CD14-positive monocyte (primary cell): ENCODE data around the gene RUVBL1. TPM values are rescaled to one million over a fixed set of nuclear protein-coding genes. Genes with fewer than 3 reads are reported as not detected.

Experiments
- DNase-seq, 3 donors: peaks; one replicate each; pipeline ENCODE4 v3.0.0-alpha.2; 2011 to 2022
- H2AFZ ChIP-seq: 2 replicates; pipeline ENCODE4 v1.6.0; 2012; ENCODE audit warnings: mild to moderate bottlenecking, low read depth, low read length, inconsistent platforms; ENCODE audit not compliant: insufficient read depth, poor library complexity, severe bottlenecking
- H3K27ac ChIP-seq, 2 donors: 1 replicate in 1 of 2; 2 replicates in 1 of 2; pipeline ENCODE4 v1.5.1; 2012 to 2013; ENCODE audit warnings: low read length in 2 of 2, control low read depth in 1 of 2, inconsistent platforms in 1 of 2, low read depth in 1 of 2, mild to moderate bottlenecking in 1 of 2
- H3K27me3 ChIP-seq, 2 donors: one replicate each; pipeline versions ENCODE4 v1.6.0 to v1.6.1; 2011 to 2013; ENCODE audit warnings: low read length in 2 of 2; ENCODE audit not compliant: control insufficient read depth in 2 of 2, insufficient read depth in 2 of 2
- H3K36me3 ChIP-seq, 2 donors: replicated peaks in 1 of 2; 1 replicate in 1 of 2; 2 replicates in 1 of 2; pipeline versions ENCODE4 v1.5.1 to v1.6.1; 2012 to 2013; ENCODE audit warnings: low read length in 2 of 2, control low read depth in 1 of 2, inconsistent platforms in 1 of 2, mild to moderate bottlenecking in 1 of 2; ENCODE audit not compliant: insufficient read depth in 2 of 2, control insufficient read depth in 1 of 2
- H3K4me1 ChIP-seq, 2 donors: 1 replicate in 1 of 2; 2 replicates in 1 of 2; pipeline versions ENCODE4 v1.5.1 to v1.6.1; 2012 to 2013; ENCODE audit warnings: low read length in 2 of 2, control low read depth in 1 of 2, inconsistent platforms in 1 of 2, mild to moderate bottlenecking in 1 of 2, moderate library complexity in 1 of 2; ENCODE audit not compliant: insufficient read depth in 2 of 2, control insufficient read depth in 1 of 2
- H3K4me2 ChIP-seq: replicated peaks from 2 replicates; pipeline ENCODE3; 2012; ENCODE audit warnings: low read length, moderate library complexity, mild to moderate bottlenecking; ENCODE audit not compliant: poor library complexity, severe bottlenecking; ENCODE audit errors: extremely low read depth
- H3K4me3 ChIP-seq, 3 experiments: fragments of 200-600 bp in 1 of 3; sonication (generic) in 1 of 3; replicated peaks in 1 of 3; 1 replicate in 2 of 3; 2 replicates in 1 of 3; pipeline ENCODE4 v1.5.1; 2011 to 2013; ENCODE audit warnings: low read length in 3 of 3, mild to moderate bottlenecking in 3 of 3, control low read depth in 2 of 3, low read depth in 2 of 3, inconsistent platforms in 1 of 3, moderate library complexity in 1 of 3
- H3K79me2 ChIP-seq: 2 replicates; pipeline ENCODE4 v1.6.0; 2012; ENCODE audit warnings: mild to moderate bottlenecking, control low read depth, inconsistent platforms, low read length, moderate library complexity; ENCODE audit not compliant: insufficient read depth
- H3K9ac ChIP-seq: 2 replicates; pipeline ENCODE4 v1.6.0; 2017; ENCODE audit warnings: low read length, mild to moderate bottlenecking; ENCODE audit not compliant: insufficient read depth, poor library complexity, severe bottlenecking
- H3K9me3 ChIP-seq, 2 donors: replicated peaks in 1 of 2; 1 replicate in 1 of 2; 2 replicates in 1 of 2; pipeline versions ENCODE4 v1.5.1 to v1.6.1; 2012 to 2013; ENCODE audit warnings: low read length in 2 of 2, control low read depth in 1 of 2; ENCODE audit not compliant: control insufficient read depth in 1 of 2, insufficient read depth in 1 of 2
- H4K20me1 ChIP-seq: 2 replicates; pipeline ENCODE4 v1.6.0; 2012; ENCODE audit warnings: mild to moderate bottlenecking, low read length, control low read depth, moderate library complexity; ENCODE audit not compliant: insufficient read depth
- H3K27ac Mint-ChIP-seq, 7 donors: one replicate each; pipeline ENCODE4 v1.8.0; 2020; ENCODE audit warnings: mild to moderate bottlenecking in 7 of 7, mixed read lengths in 7 of 7, moderate library complexity in 6 of 7, inconsistent platforms in 2 of 7
- H3K27me3 Mint-ChIP-seq, 3 donors: one replicate each; pipeline ENCODE4 v1.8.0; 2021 to 2022; ENCODE audit warnings: low read depth in 3 of 3, mild to moderate bottlenecking in 3 of 3, mixed read lengths in 3 of 3, moderate library complexity in 3 of 3, inconsistent platforms in 1 of 3
- H3K36me3 Mint-ChIP-seq, 2 donors: one replicate each; pipeline ENCODE4 v1.8.0; 2020; ENCODE audit warnings: mixed read lengths in 2 of 2, inconsistent platforms in 1 of 2, mild to moderate bottlenecking in 1 of 2
- H3K4me1 Mint-ChIP-seq: one replicate; pipeline ENCODE4 v1.8.0; 2020; ENCODE audit warnings: mild to moderate bottlenecking, mixed read lengths
- H3K4me3 Mint-ChIP-seq, 2 donors: one replicate each; pipeline ENCODE4 v1.8.0; 2020; ENCODE audit warnings: mild to moderate bottlenecking in 2 of 2, mixed read lengths in 2 of 2, moderate library complexity in 1 of 2
- H3K9me3 Mint-ChIP-seq, 7 donors: one replicate each; pipeline ENCODE4 v1.8.0; 2020 to 2022; ENCODE audit warnings: mixed read lengths in 7 of 7, mild to moderate bottlenecking in 6 of 7, moderate library complexity in 6 of 7, inconsistent platforms in 2 of 7
- WGBS: methylation state at CpG from one replicate; pipeline ENCODE4 v1.1.5; 2013; ENCODE audit warnings: missing lambda C conversion rate; ENCODE audit not compliant: insufficient coverage; 5-methylcytosine and 5-hydroxymethylcytosine counted together
- intact Hi-C, 2 donors: fragments of 100-400 bp; cut with micrococcal nuclease; formaldehyde crosslinking; loops; one replicate each; pipeline versions ENCODE4 v1.15.0 to v1.15.1; 2023
- polyA plus RNA-seq, 3 donors: library from polyadenylated mRNA; depleted of rRNA in 1 of 3; unstranded in 2 of 3; stranded (reverse) in 1 of 3; fragments of 300-500 nt in 2 of 3; fragments of >200 nt in 1 of 3; fragmentation: Illumina TruSeq in 2 of 3; gene quantifications; 1 replicate in 2 of 3; 2 replicates in 1 of 3; pipeline ENCODE4 v1.2.3, GENCODE V29; 2012 to 2021
- TF ChIP-seq, protein P1 (sequence below): fragments of 200-600 bp; IDR thresholded peaks from one replicate; pipeline ENCODE4 v1.8.0; 2022; ENCODE audit warnings: antibody characterized with exemption, mild to moderate bottlenecking

RUVBL1 gene
- polyA plus RNA-seq, 3 donors: 11.0 to 16.2 (median 14.4) TPM

GRCh38 chr3:128051459-128051836 is 72.2 kb downstream of the RUVBL1 start:
- H3K27me3 Mint-ChIP-seq: peaks cover 6 to 11% (median 9%) of the 10 kb centered on the region in 3 donors
- Histone ChIP-seq H4K20me1 (peaks cover 34% of the 10 kb centered on the region), H3K4me3 (peak overlapping the region; percentile 81 to 97 (median 86)), H3K9me3 (no peaks in the 10 kb centered on the region), H2AFZ (peak overlapping the region; percentile 98), H3K27me3 (peaks cover 2 to 4% of the 10 kb centered on the region in 2 donors), H3K27ac (peak overlapping the region; percentile 52 to 89), H3K4me2 (peak overlapping the region; percentile 90), H3K9ac (peak overlapping the region; percentile 98), H3K79me2 (peaks cover 50% of the 10 kb centered on the region), H3K4me1 (peaks cover 28 to 36% of the 10 kb centered on the region in 2 donors), H3K36me3 (peaks cover 13 to 30% of the 10 kb centered on the region in 2 donors)
- no peak for DNase-seq
- H3K4me1 Mint-ChIP-seq: peaks cover 40% of the 10 kb centered on the region
- no peaks in the 10 kb centered on the region for H3K9me3 Mint-ChIP-seq
- H3K36me3 Mint-ChIP-seq: peaks cover 22 to 30% of the 10 kb centered on the region in 2 donors
- TF ChIP-seq, protein P1, sequence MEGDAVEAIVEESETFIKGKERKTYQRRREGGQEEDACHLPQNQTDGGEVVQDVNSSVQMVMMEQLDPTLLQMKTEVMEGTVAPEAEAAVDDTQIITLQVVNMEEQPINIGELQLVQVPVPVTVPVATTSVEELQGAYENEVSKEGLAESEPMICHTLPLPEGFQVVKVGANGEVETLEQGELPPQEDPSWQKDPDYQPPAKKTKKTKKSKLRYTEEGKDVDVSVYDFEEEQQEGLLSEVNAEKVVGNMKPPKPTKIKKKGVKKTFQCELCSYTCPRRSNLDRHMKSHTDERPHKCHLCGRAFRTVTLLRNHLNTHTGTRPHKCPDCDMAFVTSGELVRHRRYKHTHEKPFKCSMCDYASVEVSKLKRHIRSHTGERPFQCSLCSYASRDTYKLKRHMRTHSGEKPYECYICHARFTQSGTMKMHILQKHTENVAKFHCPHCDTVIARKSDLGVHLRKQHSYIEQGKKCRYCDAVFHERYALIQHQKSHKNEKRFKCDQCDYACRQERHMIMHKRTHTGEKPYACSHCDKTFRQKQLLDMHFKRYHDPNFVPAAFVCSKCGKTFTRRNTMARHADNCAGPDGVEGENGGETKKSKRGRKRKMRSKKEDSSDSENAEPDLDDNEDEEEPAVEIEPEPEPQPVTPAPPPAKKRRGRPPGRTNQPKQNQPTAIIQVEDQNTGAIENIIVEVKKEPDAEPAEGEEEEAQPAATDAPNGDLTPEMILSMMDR: no peak
- H3K27ac Mint-ChIP-seq: peak overlapping the region; percentile 80 to 94 (median 86)
- WGBS: 10% methylated on average over 10 of the region's 10 CpGs
- H3K4me3 Mint-ChIP-seq: peak overlapping the region; percentile 87 to 92
- intact Hi-C loops: loop anchor here in 1 of 2 donors (10.0 kb wide), 2 partner anchors 377 to 457 kb away; partner anchors contain the start of genes ABTB1, MCM2 and TPRA1

DNA sequence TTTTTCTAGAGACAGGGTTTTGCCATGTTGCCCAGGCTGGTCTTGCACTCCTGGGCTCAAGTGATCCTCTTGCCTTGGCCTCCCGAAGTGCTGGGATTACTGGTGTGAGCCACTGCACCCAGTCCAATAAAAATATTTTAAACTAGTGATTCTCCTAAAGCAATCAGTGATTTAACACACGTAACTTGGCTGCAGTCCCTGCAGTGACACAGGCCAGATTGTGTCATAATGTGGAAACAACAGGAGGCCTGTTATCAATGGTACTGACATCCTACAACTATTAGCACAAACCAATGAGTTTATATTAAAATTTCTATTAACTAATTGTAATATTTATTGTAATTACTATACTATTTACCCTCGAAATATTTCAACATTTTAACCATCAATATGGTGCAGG is 73.0 kb downstream of the RUVBL1 start:
- Mint-ChIP-seq H3K4me1 (peaks cover 37% of the 10 kb centered on the region), H3K4me3 (no peak overlapping the region), H3K27ac (no peak overlapping the region), H3K9me3 (peaks cover 0 to 2% (median 0%) of the 10 kb centered on the region in 7 donors), H3K27me3 (peaks cover 9 to 11% (median 10%) of the 10 kb centered on the region in 3 donors), H3K36me3 (peaks cover 15 to 23% of the 10 kb centered on the region in 2 donors)
- H3K79me2 ChIP-seq: peaks cover 41% of the 10 kb centered on the region
- no peak for DNase-seq
- H3K4me2 ChIP-seq: no peak overlapping the region
- H3K4me3 ChIP-seq: no peak overlapping the region
- H4K20me1 ChIP-seq: peaks cover 26% of the 10 kb centered on the region
- no peak overlapping the region for H3K9ac ChIP-seq
- peaks cover 4 to 21% of the 10 kb centered on the region in 2 donors for H3K36me3 ChIP-seq
- intact Hi-C loops: loop anchor here in 1 of 2 donors (10.0 kb wide), 2 partner anchors 376 to 456 kb away; partner anchors contain the start of genes ABTB1, MCM2 and TPRA1
- 100% methylated on average over 1 of the region's 3 CpGs for WGBS
- no peaks in the 10 kb centered on the region for H3K9me3 ChIP-seq
- H3K27me3 ChIP-seq: peaks cover 2 to 4% of the 10 kb centered on the region in 2 donors
- H2AFZ ChIP-seq: peak overlapping the region; percentile 98
- H3K27ac ChIP-seq: no peak overlapping the region
- H3K4me1 ChIP-seq: peaks cover 28 to 36% of the 10 kb centered on the region in 2 donors
- TF ChIP-seq, protein P1: no peak
